ENCODE data around the gene ETV1. TPM values are rescaled to one million over a fixed set of nuclear protein-coding genes. Genes with fewer than 3 reads are reported as not detected.

ETV1 gene
- total RNA-seq, 1 experiment from 2014 or later: 45.9 TPM

GRCh38 chr7:13879143-13879542, 110.3 kb downstream of the ETV1 start:
- intact Hi-C loops (cut with micrococcal nuclease; ENCODE audit: unreplicated experiment): no loop called here
- BruUV-seq (replicated peaks): no TSS peak
- no peak for DNase-seq
- Mint-ChIP-seq H3K27ac (ENCODE audit: unreplicated experiment) (no peak overlapping the region), H3K9me3 (ENCODE audit: low read depth, unreplicated experiment) (peaks cover 4% of the 10 kb centered on the region), H3K27me3 (ENCODE audit: unreplicated experiment) (no peaks in the 10 kb centered on the region), H3K4me3 (ENCODE audit: low read depth, unreplicated experiment) (no peak overlapping the region), H3K36me3 (ENCODE audit: insufficient read depth, unreplicated experiment) (no peaks in the 10 kb centered on the region), H3K4me1 (ENCODE audit: low read depth, unreplicated experiment) (peaks cover 9% of the 10 kb centered on the region)
- no peak for TF ChIP-seq CTCF (IDR thresholded peaks at IDR 0.05; ENCODE audit: unreplicated experiment)
- CTCF ChIA-PET: interaction anchor here (0.7 to 0.9 kb wide), 2 partner anchors 8 to 1229 kb away, joined by 3 read pairs; no protein-coding TSS in a partner anchor

GRCh38 chr7:13878154-13878553, 111.3 kb downstream of the ETV1 start:
- no peaks in the 10 kb centered on the region for H3K36me3 Mint-ChIP-seq (ENCODE audit: insufficient read depth, unreplicated experiment)
- H3K9me3 Mint-ChIP-seq (ENCODE audit: low read depth, unreplicated experiment): peaks cover 4% of the 10 kb centered on the region
- CTCF ChIA-PET: no interaction called here
- intact Hi-C loops (cut with micrococcal nuclease; ENCODE audit: unreplicated experiment): no loop called here
- no peak for TF ChIP-seq CTCF (IDR thresholded peaks at IDR 0.05; ENCODE audit: unreplicated experiment)
- H3K27me3 Mint-ChIP-seq (ENCODE audit: unreplicated experiment): no peaks in the 10 kb centered on the region
- no peak overlapping the region for H3K4me3 Mint-ChIP-seq (ENCODE audit: low read depth, unreplicated experiment)
- BruUV-seq (replicated peaks): no TSS peak
- DNase-seq: no peak
- H3K27ac Mint-ChIP-seq (ENCODE audit: unreplicated experiment): no peak overlapping the region
- H3K4me1 Mint-ChIP-seq (ENCODE audit: low read depth, unreplicated experiment): peaks cover 9% of the 10 kb centered on the region

GRCh38 chr7:13875496-13876074, 113.9 kb downstream of the ETV1 start:
- no peaks in the 10 kb centered on the region for H3K27me3 Mint-ChIP-seq (ENCODE audit: unreplicated experiment)
- TF ChIP-seq CTCF (IDR thresholded peaks at IDR 0.05; ENCODE audit: unreplicated experiment): no peak
- no peak overlapping the region for H3K27ac Mint-ChIP-seq (ENCODE audit: unreplicated experiment)
- CTCF ChIA-PET: interaction anchor here (0.5 kb wide), 1 partner anchor 13 kb away, joined by 3 read pairs; no protein-coding TSS in a partner anchor
- no peaks in the 10 kb centered on the region for H3K36me3 Mint-ChIP-seq (ENCODE audit: insufficient read depth, unreplicated experiment)
- peaks cover 9% of the 10 kb centered on the region for H3K4me1 Mint-ChIP-seq (ENCODE audit: low read depth, unreplicated experiment)
- H3K9me3 Mint-ChIP-seq (ENCODE audit: low read depth, unreplicated experiment): peaks cover 4% of the 10 kb centered on the region
- no peak for DNase-seq
- intact Hi-C loops (cut with micrococcal nuclease; ENCODE audit: unreplicated experiment): no loop called here
- BruUV-seq (replicated peaks): no TSS peak
- H3K4me3 Mint-ChIP-seq (ENCODE audit: low read depth, unreplicated experiment): no peak overlapping the region

DNA sequence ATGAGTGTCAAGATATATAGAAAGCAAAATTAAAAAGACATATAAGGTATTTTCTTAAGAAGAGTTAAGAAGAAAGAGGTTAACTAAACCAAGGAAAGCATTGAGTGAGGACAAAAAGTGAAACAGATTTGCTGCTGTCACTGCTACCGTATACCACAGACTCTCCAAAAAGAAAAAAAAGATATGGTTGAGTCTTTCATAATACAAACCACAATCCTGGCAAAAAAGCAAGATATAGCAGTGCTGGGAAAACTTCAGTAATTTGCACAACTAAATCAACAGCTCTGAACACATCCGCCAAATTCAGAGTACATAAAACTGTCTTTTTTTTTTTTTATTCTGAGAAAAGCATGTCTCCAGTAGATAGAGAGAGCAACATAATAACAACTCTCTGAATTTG, 114.7 kb downstream of the ETV1 start:
- no peak overlapping the region for H3K27ac Mint-ChIP-seq (ENCODE audit: unreplicated experiment)
- no peak for TF ChIP-seq CTCF (IDR thresholded peaks at IDR 0.05; ENCODE audit: unreplicated experiment)
- CTCF ChIA-PET: no interaction called here
- H3K4me1 Mint-ChIP-seq (ENCODE audit: low read depth, unreplicated experiment): peaks cover 3% of the 10 kb centered on the region
- intact Hi-C loops (cut with micrococcal nuclease; ENCODE audit: unreplicated experiment): no loop called here
- BruUV-seq (replicated peaks): no TSS peak
- no peak for DNase-seq
- H3K27me3 Mint-ChIP-seq (ENCODE audit: unreplicated experiment): no peaks in the 10 kb centered on the region
- H3K4me3 Mint-ChIP-seq (ENCODE audit: low read depth, unreplicated experiment): no peak overlapping the region
- H3K9me3 Mint-ChIP-seq (ENCODE audit: low read depth, unreplicated experiment): peaks cover 4% of the 10 kb centered on the region
- H3K36me3 Mint-ChIP-seq (ENCODE audit: insufficient read depth, unreplicated experiment): no peaks in the 10 kb centered on the region

Measured in Calu3 (cell line).